Upper lobe of right lung (tissue), 1 donor: ENCODE measurements around the gene SUGT1. TPM values are rescaled to one million over a fixed set of nuclear protein-coding genes. Genes with fewer than 3 reads are reported as not detected.
"Not testable (repeated sequence)": the region's sequence is repeated elsewhere in the genome, so short reads cannot be mapped to it uniquely, and the experiment has no call there.

Experiments used
- ATAC-seq: fragments of 200-7000 bp; cut with Tn5 transposase; one replicate; pipeline ENCODE4 v1.9.1; 2020; ENCODE audit warnings: mild to moderate bottlenecking, moderate library complexity
- DNase-seq: peaks from one replicate; pipeline ENCODE4 v3.0.0-alpha.2; 2020
- H3K27ac ChIP-seq: fragments of 200-600 bp; one replicate; pipeline ENCODE4 v1.8.0; 2022
- H3K27me3 ChIP-seq: fragments of 200-600 bp; one replicate; pipeline ENCODE4 v1.8.0; 2022; ENCODE audit warnings: mild to moderate bottlenecking
- H3K36me3 ChIP-seq: fragments of 200-600 bp; one replicate; pipeline ENCODE4 v1.8.0; 2022
- H3K4me1 ChIP-seq: fragments of 200-600 bp; one replicate; pipeline ENCODE4 v1.8.0; 2022
- H3K4me3 ChIP-seq: fragments of 200-600 bp; one replicate; pipeline ENCODE4 v1.8.0; 2022; ENCODE audit warnings: mild to moderate bottlenecking
- H3K9me3 ChIP-seq: fragments of 200-600 bp; one replicate; pipeline ENCODE4 v1.8.0; 2022
- intact Hi-C: fragments of 100-400 bp; cut with DNase I; formaldehyde crosslinking; loops from one replicate; pipeline ENCODE4 v1.11.0; 2022
- long read RNA-seq: library from polyadenylated mRNA; unstranded; transcript quantifications from one replicate; pipeline ENCODE4 v2.0.0, GENCODE V29; 2021
- total RNA-seq: library from RNA; stranded (reverse); fragmentation: NEBNext Ultra II Directional; extraction: Animal tissue kit (Norgen Biotek cat#: 25700); gene quantifications from one replicate; pipeline ENCODE4 v1.2.1, GENCODE V29; 2021
- TF ChIP-seq, protein P1 (sequence below): fragments of 200-600 bp; IDR thresholded peaks from one replicate; pipeline ENCODE4 v1.8.0; 2022; ENCODE audit warnings: antibody characterized with exemption
- donor health status: DM: no; HTN: yes; CAD: no; lungs with severe emphysema.

The SUGT1 gene
- total RNA-seq: 39.1 TPM
- long read RNA-seq, partial matches to known transcripts: 0 of 8 reads
- long read RNA-seq, other reads (novel, unspliced or antisense): 7 of 8 reads

DNA sequence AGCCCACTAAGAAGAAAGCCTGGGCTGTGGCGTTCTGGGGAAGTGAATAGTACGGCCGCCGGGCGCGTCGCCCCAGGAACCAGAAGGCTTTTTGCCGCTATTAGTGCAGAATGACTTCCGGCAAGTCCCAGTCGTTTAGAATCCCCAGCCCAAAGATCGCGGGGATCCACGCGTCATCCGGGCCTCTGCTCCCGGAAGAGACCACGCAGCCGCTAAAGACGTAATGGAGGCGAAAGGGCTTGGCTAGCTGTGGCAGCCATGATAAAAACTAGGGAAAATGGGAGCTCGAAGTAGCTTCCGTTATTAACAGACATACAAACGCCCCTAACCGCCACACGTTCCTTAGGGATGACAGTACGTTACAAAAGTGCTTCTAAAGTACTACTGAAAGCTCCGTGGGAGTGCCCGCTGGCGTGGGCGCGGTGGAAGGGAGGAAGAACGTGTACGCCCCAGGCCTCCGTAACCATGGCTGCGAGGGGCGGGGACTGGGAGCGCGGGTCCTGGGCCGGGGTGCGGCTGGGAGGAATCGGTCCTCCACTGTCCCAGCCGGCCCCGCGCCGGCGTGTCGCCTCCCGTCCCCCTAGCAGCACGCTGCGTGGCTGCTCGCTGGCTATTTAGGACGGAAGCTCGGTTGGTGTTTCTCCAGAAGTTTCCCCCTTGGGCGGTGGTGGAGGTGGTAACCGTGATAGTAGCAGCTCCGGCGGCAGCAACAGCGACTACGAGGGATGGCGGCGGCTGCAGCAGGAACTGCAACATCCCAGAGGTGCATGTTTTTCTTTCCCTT is at the start of gene SUGT1:
TSS of gene SUGT1 (plus strand) at position 641 of the 784 bp plus-strand sequence. CDS start at position 726, 85 bp downstream.
- intact Hi-C loops: no loop called here
- Histone ChIP-seq H3K27me3 (no peaks in the 10 kb centered on the region), H3K27ac (peak within 1 kb of the TSS; percentile 98), H3K4me1 (peaks cover 28% of the 10 kb centered on the region), H3K4me3 (peak within 1 kb of the TSS; percentile 79), H3K9me3 (no peaks in the 10 kb centered on the region), H3K36me3 (peaks cover 10% of the 10 kb centered on the region)
- ATAC-seq (peak; percentile 99), DNase-seq (peak; percentile 99)
- TF ChIP-seq, protein P1, sequence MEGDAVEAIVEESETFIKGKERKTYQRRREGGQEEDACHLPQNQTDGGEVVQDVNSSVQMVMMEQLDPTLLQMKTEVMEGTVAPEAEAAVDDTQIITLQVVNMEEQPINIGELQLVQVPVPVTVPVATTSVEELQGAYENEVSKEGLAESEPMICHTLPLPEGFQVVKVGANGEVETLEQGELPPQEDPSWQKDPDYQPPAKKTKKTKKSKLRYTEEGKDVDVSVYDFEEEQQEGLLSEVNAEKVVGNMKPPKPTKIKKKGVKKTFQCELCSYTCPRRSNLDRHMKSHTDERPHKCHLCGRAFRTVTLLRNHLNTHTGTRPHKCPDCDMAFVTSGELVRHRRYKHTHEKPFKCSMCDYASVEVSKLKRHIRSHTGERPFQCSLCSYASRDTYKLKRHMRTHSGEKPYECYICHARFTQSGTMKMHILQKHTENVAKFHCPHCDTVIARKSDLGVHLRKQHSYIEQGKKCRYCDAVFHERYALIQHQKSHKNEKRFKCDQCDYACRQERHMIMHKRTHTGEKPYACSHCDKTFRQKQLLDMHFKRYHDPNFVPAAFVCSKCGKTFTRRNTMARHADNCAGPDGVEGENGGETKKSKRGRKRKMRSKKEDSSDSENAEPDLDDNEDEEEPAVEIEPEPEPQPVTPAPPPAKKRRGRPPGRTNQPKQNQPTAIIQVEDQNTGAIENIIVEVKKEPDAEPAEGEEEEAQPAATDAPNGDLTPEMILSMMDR: peak; percentile 76

DNA sequence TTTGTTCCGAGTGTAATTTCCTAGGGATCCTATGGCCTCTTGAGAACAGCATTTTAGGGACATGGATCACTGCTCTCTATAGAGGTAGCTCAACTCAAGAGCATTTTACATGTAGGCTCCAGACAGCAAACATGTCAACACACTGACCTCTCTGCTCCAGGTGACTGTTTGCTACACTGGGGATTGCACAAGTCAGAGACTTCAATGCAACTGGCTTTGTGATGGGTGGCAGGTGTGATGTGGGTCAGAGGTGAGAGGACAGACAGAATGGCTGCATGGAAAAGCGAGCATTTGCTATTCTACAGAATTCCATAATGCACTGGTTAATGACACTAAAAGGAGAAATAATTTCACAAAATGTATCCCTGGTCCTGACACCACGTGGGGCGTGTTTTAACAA is 49.3 kb upstream of the SUGT1 start:
- ATAC-seq, H3K36me3 ChIP-seq, H3K9me3 ChIP-seq, H3K27me3 ChIP-seq, DNase-seq, intact Hi-C loops, H3K4me3 ChIP-seq, H3K27ac ChIP-seq, H3K4me1 ChIP-seq: not testable (repeated sequence)

- ATAC-seq, H3K4me3 ChIP-seq, DNase-seq, H3K4me1 ChIP-seq, H3K9me3 ChIP-seq, H3K27ac ChIP-seq, H3K36me3 ChIP-seq, H3K27me3 ChIP-seq, intact Hi-C loops: not testable (repeated sequence)
Measured at GRCh38 chr13:52606126-52606525, 46.5 kb upstream of the SUGT1 start.

- H3K4me1 ChIP-seq, H3K27ac ChIP-seq, H3K27me3 ChIP-seq, H3K9me3 ChIP-seq, ATAC-seq, H3K4me3 ChIP-seq, intact Hi-C loops, H3K36me3 ChIP-seq, DNase-seq: not testable (repeated sequence)
Measured at GRCh38 chr13:52606795-52607194, 45.8 kb upstream of the SUGT1 start.

GRCh38 chr13:52608184-52608583 is 44.5 kb upstream of the SUGT1 start:
- H3K27me3 ChIP-seq, H3K36me3 ChIP-seq, ATAC-seq, H3K27ac ChIP-seq, H3K9me3 ChIP-seq, H3K4me1 ChIP-seq, H3K4me3 ChIP-seq, intact Hi-C loops, DNase-seq: not testable (repeated sequence)

DNA sequence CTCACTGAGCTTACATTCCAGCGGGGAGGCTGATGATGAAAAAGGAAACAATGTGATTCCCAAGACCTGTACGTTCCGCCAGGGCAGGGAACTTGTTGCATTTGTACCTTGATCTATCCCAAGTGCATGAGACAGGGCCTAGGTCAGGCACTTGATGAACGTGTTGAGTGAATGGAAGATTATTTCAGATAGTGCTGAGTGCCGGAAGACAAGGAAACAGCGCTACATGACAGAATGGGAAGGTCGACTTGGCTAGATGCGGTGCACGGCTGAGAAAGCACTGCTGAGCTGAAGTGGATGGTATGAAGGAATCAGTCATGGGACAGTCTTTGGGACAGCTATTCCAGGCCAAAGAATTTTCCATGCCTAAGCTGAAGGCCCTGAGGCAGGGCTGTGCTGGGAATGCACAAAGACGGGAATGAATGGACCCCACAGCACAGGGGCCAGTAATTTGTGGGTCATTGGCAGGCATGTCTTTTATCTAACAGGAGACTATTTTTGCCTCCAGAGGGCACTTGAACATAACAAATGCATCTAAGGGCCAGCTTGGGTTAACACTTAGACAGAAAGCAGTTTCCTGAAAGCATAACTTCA is 43.5 kb upstream of the SUGT1 start:
- DNase-seq, H3K27ac ChIP-seq, H3K4me3 ChIP-seq, H3K36me3 ChIP-seq, H3K9me3 ChIP-seq, intact Hi-C loops, H3K27me3 ChIP-seq, H3K4me1 ChIP-seq: not testable (repeated sequence)
- TF ChIP-seq, protein P1: peak; percentile 53
- peak; percentile 81 for ATAC-seq

DNA sequence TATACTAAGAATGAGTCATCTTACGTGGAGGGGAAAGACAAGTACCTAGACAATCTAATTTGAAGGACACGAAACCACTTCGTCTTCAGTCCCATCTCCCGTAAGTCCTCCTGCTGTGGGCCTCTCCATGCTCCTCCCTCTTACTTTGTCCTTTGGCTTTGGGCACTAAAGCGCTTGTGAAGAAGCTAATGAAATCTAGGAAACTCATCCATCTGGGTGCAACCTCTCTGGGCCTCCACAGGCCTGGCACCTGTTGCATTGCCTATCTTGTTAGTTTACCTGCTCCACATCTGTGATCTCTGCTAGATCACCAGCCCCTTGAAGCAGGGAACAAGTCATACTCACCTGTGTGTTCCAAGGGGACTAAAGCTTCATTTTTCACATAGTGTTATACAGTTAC is 42.5 kb upstream of the SUGT1 start:
- H3K27me3 ChIP-seq, H3K27ac ChIP-seq, H3K36me3 ChIP-seq, DNase-seq, H3K4me1 ChIP-seq, H3K9me3 ChIP-seq, H3K4me3 ChIP-seq, ATAC-seq, intact Hi-C loops: not testable (repeated sequence)

DNA sequence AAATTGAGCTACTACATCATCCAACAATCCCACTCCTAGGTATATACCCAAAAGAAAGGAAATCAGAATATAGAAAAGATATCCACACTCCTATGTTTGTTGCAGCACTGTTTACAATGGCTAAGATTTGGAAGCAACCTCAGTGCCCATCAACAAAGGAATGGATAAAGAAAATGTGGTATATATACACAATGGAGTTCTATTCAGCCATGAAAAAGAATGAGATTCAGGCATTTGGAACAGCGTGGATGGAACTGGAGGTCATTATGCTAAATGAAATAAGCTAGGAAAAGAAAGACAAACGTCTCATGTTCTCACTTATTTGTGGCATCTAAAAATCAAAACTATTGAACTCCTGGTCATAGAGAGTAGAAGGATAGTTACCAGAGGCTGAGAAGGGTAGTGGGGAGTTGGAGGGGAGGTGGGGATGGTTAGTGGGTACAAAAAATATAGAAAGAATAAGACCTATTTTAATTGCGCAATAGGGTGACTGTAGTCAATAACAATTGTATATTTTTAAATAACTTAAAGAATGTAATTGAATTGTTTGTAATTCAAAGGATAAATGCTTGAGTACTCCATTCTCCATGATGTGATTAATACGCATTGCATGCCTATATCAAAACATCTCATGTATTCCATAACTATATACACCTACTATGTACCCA is 37.4 kb upstream of the SUGT1 start:
- no peaks in the 10 kb centered on the region for H3K36me3 ChIP-seq
- H3K27me3 ChIP-seq: no peaks in the 10 kb centered on the region
- ATAC-seq (no peak), DNase-seq (no peak)
- no peaks in the 10 kb centered on the region for H3K4me1 ChIP-seq
- H3K9me3 ChIP-seq: no peaks in the 10 kb centered on the region
- intact Hi-C loops: no loop called here
- H3K4me3 ChIP-seq: no peak overlapping the region
- H3K27ac ChIP-seq: no peak overlapping the region
- TF ChIP-seq, protein P1: no peak
